Common myeloid progenitor, CD34-positive (primary cell): Measurements from ENCODE around the gene CAMTA2.
A peak's percentile ranks its signal among the peaks of the same experiment; 100 is the strongest.

Experiments
- CTCF ChIA-PET: fragments of 350-600 bp; sonication (Branson Sonifier 250); formaldehyde crosslinking; loops from one replicate; lab custom pipeline; 2021; ENCODE audit warnings: antibody characterized with exemption; lab: Charles Lee
- POLR2A ChIA-PET: fragments of 350-600 bp; sonication (Branson Sonifier 250); formaldehyde crosslinking; loops from one replicate; lab custom pipeline; 2021; ENCODE audit warnings: antibody characterized with exemption; lab: Charles Lee
- DNase-seq, 3 donors: peaks; one replicate each; pipeline versions ENCODE4 v3.0.0 to v3.0.0-alpha.2; 2013
- H3K27ac ChIP-seq, 2 experiments: 1 replicate in 1 of 2; 2 replicates in 1 of 2; pipeline ENCODE4 v1.7.0; 2013; ENCODE audit warnings: inconsistent platforms in 2 of 2, low read length in 2 of 2, mild to moderate bottlenecking in 2 of 2, low read depth in 1 of 2, moderate library complexity in 1 of 2; ENCODE audit not compliant: severe bottlenecking in 2 of 2, insufficient read depth in 1 of 2, poor library complexity in 1 of 2
- H3K27me3 ChIP-seq, 5 experiments: replicated peaks in 2 of 5; 1 replicate in 3 of 5; 2 replicates in 2 of 5; pipeline versions ENCODE4 v1.6.1 to v1.7.0; 2013; ENCODE audit warnings: low read length in 4 of 5, mild to moderate bottlenecking in 2 of 5, moderate library complexity in 2 of 5, inconsistent platforms in 1 of 5; ENCODE audit not compliant: insufficient read depth in 5 of 5, control insufficient read depth in 4 of 5
- H3K36me3 ChIP-seq, 4 experiments: 1 replicate in 2 of 4; 2 replicates in 2 of 4; pipeline versions ENCODE4 v1.6.1 to v1.7.0; 2013; ENCODE audit warnings: low read length in 3 of 4, control low read depth in 1 of 4, mild to moderate bottlenecking in 1 of 4; ENCODE audit not compliant: control insufficient read depth in 4 of 4, insufficient read depth in 4 of 4
- H3K4me1 ChIP-seq, 4 experiments: 1 replicate in 3 of 4; 2 replicates in 1 of 4; pipeline versions ENCODE4 v1.6.1 to v1.7.1; 2013; ENCODE audit warnings: low read length in 3 of 4, mild to moderate bottlenecking in 3 of 4, control low read depth in 1 of 4, inconsistent platforms in 1 of 4, moderate library complexity in 1 of 4; ENCODE audit not compliant: control insufficient read depth in 4 of 4, insufficient read depth in 4 of 4; ENCODE audit errors: control extremely low read depth in 1 of 4
- H3K4me3 ChIP-seq, 7 experiments: 1 replicate in 4 of 7; 2 replicates in 3 of 7; pipeline versions ENCODE4 v1.5.1 to v1.7.0; 2013; ENCODE audit warnings: mild to moderate bottlenecking in 7 of 7, low read length in 6 of 7, moderate library complexity in 6 of 7, inconsistent platforms in 2 of 7, low read depth in 2 of 7, control low read depth in 1 of 7; ENCODE audit not compliant: insufficient read depth in 4 of 7, control insufficient read depth in 1 of 7; ENCODE audit errors: extremely low read depth in 1 of 7
- H3K9me3 ChIP-seq, 5 experiments: 1 replicate in 4 of 5; 2 replicates in 1 of 5; pipeline versions ENCODE4 v1.6.1 to v1.7.1; 2013; ENCODE audit warnings: low read length in 4 of 5, mild to moderate bottlenecking in 2 of 5, inconsistent platforms in 1 of 5, low read depth in 1 of 5, moderate library complexity in 1 of 5; ENCODE audit not compliant: control insufficient read depth in 4 of 5, insufficient read depth in 2 of 5; ENCODE audit errors: control extremely low read depth in 1 of 5
- WGBS: methylation state at CpG from one replicate; pipeline ENCODE4 v1.1.5; 2013; ENCODE audit not compliant: insufficient coverage; 5-methylcytosine and 5-hydroxymethylcytosine counted together

Gene CAMTA2

GRCh38 chr17:5023588-5024147 lies 36.2 kb upstream of the CAMTA2 start:
- H3K27me3 ChIP-seq = peaks cover 0 to 59% (median 2%) of the 10 kb centered on the region in 5 experiments
- H3K4me3 ChIP-seq = no peak overlapping the region
- ChIA-PET POLR2A (no interaction called here), CTCF (no interaction called here)
- no peaks in the 10 kb centered on the region for H3K36me3 ChIP-seq
- H3K27ac ChIP-seq = no peak overlapping the region
- no peaks in the 10 kb centered on the region for H3K9me3 ChIP-seq
- no peak for DNase-seq
- peaks cover 0 to 3% (median 0%) of the 10 kb centered on the region in 4 experiments for H3K4me1 ChIP-seq
- 97% methylated on average over 16 of the region's 29 CpGs for WGBS

- Histone ChIP-seq H3K36me3 (no peaks in the 10 kb centered on the region), H3K27ac (no peak overlapping the region), H3K9me3 (no peaks in the 10 kb centered on the region), H3K27me3 (peaks cover 0 to 65% (median 7%) of the 10 kb centered on the region in 5 experiments), H3K4me3 (no peak overlapping the region), H3K4me1 (peaks cover 0 to 7% (median 0%) of the 10 kb centered on the region in 4 experiments)
- DNase-seq = no peak
- WGBS = 98% methylated on average over 26 of the region's 30 CpGs
- CTCF ChIA-PET = interaction anchor here (1.3 to 2.2 kb wide), 3 partner anchors 13 to 114 kb away, joined by 3 to 6 read pairs (median 5); partner anchors contain the start of gene SLC52A1
- POLR2A ChIA-PET = interaction anchor here (0.6 kb wide), 1 partner anchor 35 kb away, joined by 3 read pairs; no protein-coding TSS in a partner anchor
These were observed 34.8 kb upstream of the CAMTA2 start for GRCh38 chr17:5022171-5022711.

- Histone ChIP-seq H3K9me3 (no peaks in the 10 kb centered on the region), H3K4me3 (no peak overlapping the region), H3K4me1 (peaks cover 0 to 16% (median 1%) of the 10 kb centered on the region in 4 experiments), H3K27ac (no peak overlapping the region), H3K36me3 (no peaks in the 10 kb centered on the region), H3K27me3 (peaks cover 0 to 57% (median 5%) of the 10 kb centered on the region in 5 experiments)
- 96% methylated on average over 14 of the region's 20 CpGs for WGBS
- POLR2A ChIA-PET = interaction anchor here (1.2 kb wide), 1 partner anchor 25 kb away, joined by 6 read pairs; no protein-coding TSS in a partner anchor
- CTCF ChIA-PET = interaction anchor here (1.2 to 2.3 kb wide), 5 partner anchors 8 to 101 kb away, joined by 3 to 13 read pairs (median 6); partner anchors contain the start of gene CAMTA2
- DNase-seq = no peak
These were observed 33.1 kb upstream of the CAMTA2 start for GRCh38 chr17:5020502-5021023.

GRCh38 chr17:5019475-5019956 lies 32.0 kb upstream of the CAMTA2 start:
- H3K4me3 ChIP-seq = no peak overlapping the region
- peaks cover 0 to 55% (median 5%) of the 10 kb centered on the region in 5 experiments for H3K27me3 ChIP-seq
- H3K4me1 ChIP-seq = peaks cover 0 to 16% (median 1%) of the 10 kb centered on the region in 4 experiments
- WGBS = no CpG with 5 or more reads among the region's 1 CpG
- no peaks in the 10 kb centered on the region for H3K36me3 ChIP-seq
- DNase-seq = peak; percentile 65 to 79 (median 77)
- CTCF ChIA-PET = interaction anchor here (0.9 to 2.3 kb wide), 8 partner anchors 9 to 117 kb away, joined by 3 to 13 read pairs (median 4); partner anchors contain the start of genes CAMTA2 and SLC52A1
- H3K27ac ChIP-seq = no peak overlapping the region
- H3K9me3 ChIP-seq = no peaks in the 10 kb centered on the region
- POLR2A ChIA-PET = interaction anchor here (1.2 kb wide), 1 partner anchor 26 kb away, joined by 6 read pairs; no protein-coding TSS in a partner anchor

GRCh38 chr17:5014357-5014756 lies 26.9 kb upstream of the CAMTA2 start:
- Histone ChIP-seq H3K27me3 (peaks cover 0 to 57% (median 19%) of the 10 kb centered on the region in 5 experiments), H3K4me1 (peaks cover 0 to 13% (median 1%) of the 10 kb centered on the region in 4 experiments), H3K4me3 (no peak overlapping the region), H3K36me3 (no peaks in the 10 kb centered on the region), H3K9me3 (no peaks in the 10 kb centered on the region), H3K27ac (no peak overlapping the region)
- 98% methylated on average over 4 of the region's 4 CpGs for WGBS
- ChIA-PET POLR2A (interaction anchor here (0.6 kb wide), 1 partner anchor 17 kb away, joined by 3 read pairs; the partner anchor contains the start of genes INCA1 and KIF1C), CTCF (interaction anchor here (1.4 to 1.5 kb wide), 2 partner anchors 10 to 14 kb away, joined by 3 to 6 read pairs; no protein-coding TSS in a partner anchor)
- no peak for DNase-seq

GRCh38 chr17:5011928-5012327 lies 24.5 kb upstream of the CAMTA2 start:
- H3K27ac ChIP-seq = no peak overlapping the region
- POLR2A ChIA-PET = no interaction called here
- H3K27me3 ChIP-seq = peaks cover 0 to 63% (median 16%) of the 10 kb centered on the region in 5 experiments
- DNase-seq = no peak
- 97% methylated on average over 5 of the region's 6 CpGs for WGBS
- no peaks in the 10 kb centered on the region for H3K36me3 ChIP-seq
- H3K4me1 ChIP-seq = peaks cover 0 to 7% (median under 1%) of the 10 kb centered on the region in 4 experiments
- CTCF ChIA-PET = no interaction called here
- H3K9me3 ChIP-seq = no peaks in the 10 kb centered on the region
- no peak overlapping the region for H3K4me3 ChIP-seq
